Fibroblast of mammary gland (primary cell): ENCODE data around the gene CES3.
A peak's percentile ranks its signal among the peaks of the same experiment; 100 is the strongest.

Source experiments
- DNase-seq: peaks from one replicate; pipeline ENCODE4 v3.0.0-alpha.2; 2010; ENCODE audit warnings: low read depth
- H3K4me3 ChIP-seq: 2 replicates; pipeline ENCODE4 v1.5.1; 2011; ENCODE audit warnings: low read depth, mild to moderate bottlenecking, low read length, moderate library complexity; ENCODE audit not compliant: control insufficient read depth
- CTCF ChIP-seq: conservative IDR thresholded peaks from 2 replicates; pipeline ENCODE4 v1.5.1; 2011; ENCODE audit warnings: low read depth, low read length, inconsistent platforms; ENCODE audit not compliant: control insufficient read depth, insufficient read depth

The CES3 gene

GRCh38 chr16:66977341-66978113, 16.5 kb downstream of the CES3 start:
- no peak overlapping the region for H3K4me3 ChIP-seq
- peak; percentile 89 for TF ChIP-seq CTCF
- DNase-seq = peak; percentile 85

GRCh38 chr16:66979011-66979717, 18.1 kb downstream of the CES3 start:
- no peak overlapping the region for H3K4me3 ChIP-seq
- no peak for DNase-seq
- TF ChIP-seq CTCF = no peak

GRCh38 chr16:66983033-66983432, 22.0 kb downstream of the CES3 start:
- TF ChIP-seq CTCF = no peak
- no peak for DNase-seq
- no peak overlapping the region for H3K4me3 ChIP-seq

- TF ChIP-seq CTCF = no peak
- no peak overlapping the region for H3K4me3 ChIP-seq
- no peak for DNase-seq
These were observed 23.8 kb downstream of the CES3 start for GRCh38 chr16:66984892-66985311.

- H3K4me3 ChIP-seq = no peak overlapping the region
- DNase-seq = no peak
These were observed 25.5 kb downstream of the CES3 start for GRCh38 chr16:66986559-66986958.

GRCh38 chr16:66988197-66988788, 27.2 kb downstream of the CES3 start, which contains the start of gene CES4A:
CES4A (plus strand) TSS chr16:66988589; CDS start chr16:66988773, 184 bp downstream.
- H3K4me3 ChIP-seq = no peak within 1 kb of the TSS
- TF ChIP-seq CTCF = no peak
- DNase-seq = peak; percentile 82

More at GRCh38 chr16:66986559-66986958, 25.5 kb downstream of the CES3 start:
- no peak for TF ChIP-seq CTCF
